Thymus (tissue), 11 donors: ENCODE results near the gene OR51M1. TPM values are rescaled to one million over a fixed set of nuclear protein-coding genes. Genes with fewer than 3 reads are reported as not detected.
"Not testable (repeated sequence)": the region's sequence is repeated elsewhere in the genome, so short reads cannot be mapped to it uniquely, and the experiment has no call there.

Source experiments
- DNase-seq, 9 donors: peaks; one replicate each; pipeline ENCODE4 v3.0.0-alpha.2; 2013; ENCODE audit warnings: low spot score in 9 of 9, low read depth in 6 of 9, missing footprints in 1 of 9
- H3K27ac ChIP-seq, 2 donors: one replicate each; pipeline ENCODE4 v1.5.1; 2013; ENCODE audit warnings: control low read depth in 1 of 2, low read depth in 1 of 2, low read length in 1 of 2, mild to moderate bottlenecking in 1 of 2, moderate library complexity in 1 of 2
- H3K27me3 ChIP-seq, 2 donors: one replicate each; pipeline ENCODE4 v1.5.1; 2013; ENCODE audit warnings: low read length in 1 of 2; ENCODE audit not compliant: control insufficient read depth in 2 of 2, insufficient read depth in 1 of 2
- H3K36me3 ChIP-seq, 2 donors: one replicate each; pipeline ENCODE4 v1.5.1; 2013; ENCODE audit warnings: low read length in 1 of 2, mild to moderate bottlenecking in 1 of 2, moderate library complexity in 1 of 2; ENCODE audit not compliant: control insufficient read depth in 2 of 2, insufficient read depth in 2 of 2
- H3K4me1 ChIP-seq, 2 donors: one replicate each; pipeline ENCODE4 v1.5.1; 2013; ENCODE audit warnings: low read length in 2 of 2; ENCODE audit not compliant: control insufficient read depth in 2 of 2, insufficient read depth in 2 of 2
- H3K4me3 ChIP-seq, 2 donors: one replicate each; pipeline ENCODE4 v1.5.1; 2013; ENCODE audit warnings: low read length in 2 of 2, control low read depth in 1 of 2, mild to moderate bottlenecking in 1 of 2
- H3K9me3 ChIP-seq, 2 donors: one replicate each; pipeline ENCODE4 v1.5.1; 2013; ENCODE audit warnings: low read length in 1 of 2, mild to moderate bottlenecking in 1 of 2; ENCODE audit not compliant: control insufficient read depth in 2 of 2, insufficient read depth in 1 of 2
- WGBS: extraction: QIAGEN DNeasy Blood & Tissue Kit; methylation state at CpG from one replicate; pipeline ENCODE4 v1.1.7; 2013; 5-methylcytosine and 5-hydroxymethylcytosine counted together
- polyA plus RNA-seq: library from polyadenylated mRNA; stranded (reverse); fragments of 200-250 nt; gene quantifications from one replicate; pipeline ENCODE4 v1.2.3, GENCODE V29; 2013
- total RNA-seq: library from RNA; stranded (reverse); fragments of 120-200 nt; gene quantifications from one replicate; pipeline ENCODE4 v1.2.4, GENCODE V29; 2013
- donor health status: healthy.

The OR51M1 gene
- total and polyA plus RNA-seq, 2 donors: 0.02 TPM; not detected in 1

DNA sequence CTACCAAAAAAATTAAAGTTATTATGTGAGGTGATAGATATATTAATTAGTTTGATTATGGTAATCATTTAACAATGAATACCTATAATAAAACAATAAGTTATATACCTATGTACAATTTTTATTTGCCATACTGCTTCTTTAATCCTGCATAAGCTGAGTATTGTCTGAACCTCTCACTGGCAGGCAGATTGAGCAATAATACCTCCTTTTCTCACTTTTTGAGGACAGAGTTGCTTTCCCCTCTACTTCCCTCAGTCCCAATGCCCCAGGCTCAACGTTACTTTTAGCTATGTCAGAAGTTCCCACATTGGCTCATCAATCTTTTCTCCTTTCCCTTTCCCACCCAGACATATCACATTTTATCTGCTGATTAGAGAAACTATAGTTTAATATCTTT lies 34.1 kb upstream of the OR51M1 start:
- Histone ChIP-seq H3K27me3 (no peaks in the 10 kb centered on the region), H3K9me3 (no peaks in the 10 kb centered on the region), H3K4me1 (no peaks in the 10 kb centered on the region), H3K4me3 (no peak overlapping the region), H3K27ac (no peak overlapping the region), H3K36me3 (no peaks in the 10 kb centered on the region)
- no peak for DNase-seq
- WGBS: 67% methylated on average over 1 of the region's 1 CpG

DNA sequence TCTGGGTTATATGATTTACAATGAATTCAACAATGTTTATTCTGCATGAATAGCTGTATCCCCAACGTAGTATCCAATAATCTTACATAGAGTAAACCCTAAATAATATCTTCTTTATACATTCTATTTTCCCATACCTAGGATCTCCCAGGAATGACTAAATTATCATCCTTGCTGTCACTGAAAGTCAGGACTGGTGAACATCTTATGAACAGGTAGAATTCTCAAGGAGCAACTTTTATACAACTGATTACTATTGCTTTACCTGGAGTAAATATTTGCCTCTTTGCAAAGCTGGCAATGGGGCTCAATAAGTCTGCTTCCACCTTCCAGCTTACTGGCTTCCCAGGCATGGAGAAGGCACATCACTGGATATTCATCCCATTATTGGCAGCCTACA lies 32.4 kb upstream of the OR51M1 start, which contains the start of gene OR51B6:
OR51B6 (plus strand) TSS at position 301 of the 400 bp plus-strand sequence; CDS start at position 301, 0 bp downstream.
- Histone ChIP-seq H3K27ac (no peak within 1 kb of the TSS), H3K36me3 (no peaks in the 10 kb centered on the region), H3K9me3 (no peaks in the 10 kb centered on the region), H3K4me3 (no peak within 1 kb of the TSS), H3K4me1 (no peaks in the 10 kb centered on the region), H3K27me3 (no peaks in the 10 kb centered on the region)
- WGBS: 82% methylated on average over 1 of the region's 1 CpG
- DNase-seq: no peak

DNA sequence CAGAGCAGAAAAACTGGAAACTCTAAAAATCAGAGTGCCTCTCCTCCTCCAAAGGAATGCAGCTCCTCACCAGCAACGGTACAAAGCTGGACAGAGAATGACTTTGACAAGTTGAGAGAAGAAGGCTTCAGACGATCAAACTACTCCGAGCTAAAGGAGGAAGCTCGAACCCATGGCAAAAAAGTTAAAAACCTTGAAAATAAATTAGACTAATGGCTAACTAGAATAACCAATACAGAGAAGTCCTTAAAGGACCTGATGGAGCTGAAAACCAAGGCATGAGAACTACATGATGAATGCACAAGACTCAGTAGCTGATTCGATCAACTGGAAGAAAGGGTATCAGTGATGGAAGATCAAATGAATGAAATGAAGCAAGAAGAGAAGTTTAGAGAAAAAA lies 27.6 kb upstream of the OR51M1 start:
- not testable (repeated sequence) for DNase-seq, H3K9me3 ChIP-seq, H3K4me3 ChIP-seq, H3K27ac ChIP-seq, H3K36me3 ChIP-seq, H3K27me3 ChIP-seq, H3K4me1 ChIP-seq
- 90% methylated on average over 3 of the region's 5 CpGs for WGBS

DNA sequence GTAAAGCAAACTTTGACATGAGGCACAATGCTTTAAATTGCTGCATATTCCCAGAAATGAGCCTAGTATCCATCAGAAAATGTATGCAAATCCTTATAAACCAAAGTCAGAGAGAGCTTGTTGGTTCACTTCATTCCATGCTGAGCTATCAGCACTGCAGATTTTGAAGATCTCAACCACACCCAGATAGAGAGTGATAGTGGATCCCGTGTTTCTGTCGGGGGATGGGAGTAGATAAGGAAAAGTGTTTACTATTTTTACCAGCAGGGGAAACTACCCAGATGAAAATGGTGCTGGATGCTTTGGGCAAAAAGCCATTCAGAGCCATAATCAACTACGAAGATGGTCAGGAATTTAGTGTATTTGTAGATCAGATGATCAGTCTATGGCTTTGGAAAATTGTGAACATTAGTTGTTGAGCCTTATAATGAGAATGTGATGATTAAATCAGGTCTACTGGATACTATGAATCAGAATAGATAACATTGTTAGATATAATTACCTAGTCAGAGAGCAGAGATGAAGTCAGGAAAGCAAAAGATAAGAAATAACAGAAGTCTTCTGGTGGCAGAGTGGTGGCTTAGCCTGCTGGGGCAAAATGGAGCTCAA lies 21.5 kb upstream of the OR51M1 start:
- Histone ChIP-seq H3K4me1 (no peaks in the 10 kb centered on the region), H3K4me3 (no peak overlapping the region), H3K27ac (no peak overlapping the region), H3K36me3 (no peaks in the 10 kb centered on the region), H3K9me3 (no peaks in the 10 kb centered on the region), H3K27me3 (no peaks in the 10 kb centered on the region)
- DNase-seq: no peak
- 62% methylated on average over 3 of the region's 3 CpGs for WGBS

DNA sequence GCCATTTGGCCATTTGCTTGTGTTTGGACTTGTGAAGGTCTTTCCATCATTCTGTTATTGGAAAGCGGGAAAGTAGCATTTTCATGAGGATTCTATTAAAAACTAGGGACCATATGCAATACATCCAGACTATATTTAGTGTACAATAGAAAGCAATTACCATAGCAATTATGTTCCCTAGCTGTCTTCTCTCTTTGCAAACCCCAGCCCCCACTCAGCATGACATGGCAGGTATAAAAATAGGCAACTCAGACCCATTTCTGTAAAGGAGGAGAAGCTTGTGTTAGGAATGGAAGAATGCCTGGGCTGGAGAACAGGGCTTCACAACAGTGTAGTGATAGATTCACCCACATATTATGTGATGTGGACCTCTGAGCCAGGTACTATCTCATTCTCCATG lies 19.9 kb upstream of the OR51M1 start:
- DNase-seq: no peak
- Histone ChIP-seq H3K4me3 (no peak overlapping the region), H3K4me1 (no peaks in the 10 kb centered on the region), H3K27me3 (no peaks in the 10 kb centered on the region), H3K27ac (no peak overlapping the region), H3K36me3 (no peaks in the 10 kb centered on the region), H3K9me3 (no peaks in the 10 kb centered on the region)
- WGBS: 94% methylated on average over 1 of the region's 1 CpG

DNA sequence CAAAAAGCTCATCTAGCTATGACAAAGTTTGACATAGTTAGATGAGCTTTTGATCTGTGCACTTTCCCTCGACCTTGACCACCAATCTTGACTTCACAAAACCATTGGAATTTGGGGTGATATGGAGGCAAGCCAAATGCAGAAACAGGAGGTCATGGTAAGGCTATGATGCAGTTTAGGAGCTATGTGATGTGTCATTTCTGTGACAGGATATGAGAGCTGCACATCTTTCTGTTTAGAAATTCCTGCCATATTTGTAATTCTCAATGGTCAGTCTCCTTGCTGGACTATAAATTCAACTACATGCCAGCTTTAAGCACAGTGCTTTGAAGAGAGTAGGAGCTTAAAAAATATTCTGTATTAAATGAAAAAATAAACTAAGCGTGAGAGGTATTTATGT lies 19.4 kb upstream of the OR51M1 start:
- H3K9me3 ChIP-seq: no peaks in the 10 kb centered on the region
- DNase-seq: no peak
- H3K36me3 ChIP-seq: no peaks in the 10 kb centered on the region
- WGBS: 27% methylated on average over 2 of the region's 2 CpGs
- H3K4me3 ChIP-seq: no peak overlapping the region
- H3K27me3 ChIP-seq: no peaks in the 10 kb centered on the region
- H3K4me1 ChIP-seq: no peaks in the 10 kb centered on the region
- H3K27ac ChIP-seq: no peak overlapping the region

DNA sequence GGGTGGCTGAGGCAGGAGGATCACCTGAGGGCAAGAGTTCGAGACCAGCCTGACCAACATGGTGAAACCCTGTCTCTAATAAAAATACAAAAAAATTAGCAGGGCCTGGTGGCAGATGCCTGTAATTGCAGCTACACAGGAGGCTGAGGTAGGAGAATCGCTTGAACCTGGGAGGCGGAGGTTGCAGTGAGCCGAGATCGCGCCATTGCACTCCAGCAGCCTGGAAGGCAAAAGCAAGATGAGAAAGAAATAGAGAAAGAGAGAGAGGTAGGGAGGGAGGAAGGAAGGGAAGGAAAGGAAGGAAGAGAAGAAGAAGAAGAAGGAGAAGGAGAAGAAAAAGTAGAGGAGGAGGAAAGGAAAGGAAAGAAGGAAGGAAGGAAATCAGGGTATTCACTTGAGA lies 17.2 kb upstream of the OR51M1 start:
- H3K4me3 ChIP-seq, DNase-seq, H3K27me3 ChIP-seq, H3K9me3 ChIP-seq, H3K27ac ChIP-seq, H3K4me1 ChIP-seq, H3K36me3 ChIP-seq: not testable (repeated sequence)
- WGBS: 80% methylated on average over 6 of the region's 6 CpGs

DNA sequence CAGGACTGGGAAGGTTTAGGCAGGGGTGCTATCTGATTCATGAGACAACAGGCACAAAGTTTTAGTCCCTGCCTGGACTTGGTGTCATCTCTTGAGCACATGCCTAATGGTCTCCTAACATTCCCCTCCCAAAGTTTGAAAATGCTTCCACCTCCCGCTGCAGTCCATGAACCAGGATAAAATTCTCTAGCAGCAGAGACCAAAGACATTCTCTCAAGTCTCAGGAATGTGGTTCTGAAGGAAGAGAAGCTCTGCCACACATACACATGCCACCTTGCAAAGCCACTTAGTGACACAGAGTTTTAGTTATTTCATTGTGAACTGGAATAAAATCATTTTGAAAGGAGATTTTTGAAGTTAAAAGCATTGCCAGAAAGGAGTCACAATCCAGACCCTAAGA lies 16.8 kb upstream of the OR51M1 start:
- no peak for DNase-seq
- no peaks in the 10 kb centered on the region for H3K9me3 ChIP-seq
- H3K27me3 ChIP-seq: no peaks in the 10 kb centered on the region
- WGBS: 0% methylated on average over 1 of the region's 1 CpG
- no peaks in the 10 kb centered on the region for H3K4me1 ChIP-seq
- no peak overlapping the region for H3K27ac ChIP-seq
- H3K4me3 ChIP-seq: no peak overlapping the region
- no peaks in the 10 kb centered on the region for H3K36me3 ChIP-seq

DNA sequence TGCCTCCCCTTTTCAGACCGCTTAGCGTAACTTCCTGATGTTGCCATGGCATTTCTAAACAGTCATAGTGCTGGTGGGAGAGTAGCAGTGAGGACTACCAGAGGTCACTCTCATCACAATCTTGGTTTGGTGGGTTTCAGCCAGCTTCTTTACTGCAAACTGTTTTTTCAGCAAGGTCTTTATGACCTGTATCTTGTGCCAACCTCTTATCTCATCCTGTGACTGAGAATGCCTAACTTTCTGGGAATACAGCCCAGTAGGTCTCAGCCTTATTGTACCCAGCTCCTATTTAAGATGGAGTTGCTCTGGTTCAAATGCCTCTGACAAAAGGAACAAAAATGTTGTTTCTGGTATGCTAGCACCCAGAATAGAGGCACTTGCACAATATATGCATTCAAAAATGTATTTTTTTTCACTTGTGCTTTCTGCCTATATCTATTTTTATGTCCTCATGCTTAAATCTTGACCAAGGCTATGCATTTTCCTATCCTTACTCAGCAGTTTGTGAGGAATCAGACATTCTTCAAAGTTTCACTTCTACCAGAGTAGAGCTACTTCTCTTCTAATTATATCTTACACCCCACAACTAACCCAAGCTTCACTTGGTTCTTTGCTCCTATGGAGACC lies 16.1 kb upstream of the OR51M1 start:
- 51% methylated on average over 2 of the region's 2 CpGs for WGBS
- no peaks in the 10 kb centered on the region for H3K4me1 ChIP-seq
- H3K27ac ChIP-seq: no peak overlapping the region
- H3K27me3 ChIP-seq: no peaks in the 10 kb centered on the region
- no peak for DNase-seq
- H3K36me3 ChIP-seq: no peaks in the 10 kb centered on the region
- no peaks in the 10 kb centered on the region for H3K9me3 ChIP-seq
- H3K4me3 ChIP-seq: no peak overlapping the region
